ENCODE measurements around the gene KITLG.
"Not testable (repeated sequence)": the region's sequence is repeated elsewhere in the genome, so short reads cannot be mapped to it uniquely, and the experiment has no call there.

Gene KITLG

DNA sequence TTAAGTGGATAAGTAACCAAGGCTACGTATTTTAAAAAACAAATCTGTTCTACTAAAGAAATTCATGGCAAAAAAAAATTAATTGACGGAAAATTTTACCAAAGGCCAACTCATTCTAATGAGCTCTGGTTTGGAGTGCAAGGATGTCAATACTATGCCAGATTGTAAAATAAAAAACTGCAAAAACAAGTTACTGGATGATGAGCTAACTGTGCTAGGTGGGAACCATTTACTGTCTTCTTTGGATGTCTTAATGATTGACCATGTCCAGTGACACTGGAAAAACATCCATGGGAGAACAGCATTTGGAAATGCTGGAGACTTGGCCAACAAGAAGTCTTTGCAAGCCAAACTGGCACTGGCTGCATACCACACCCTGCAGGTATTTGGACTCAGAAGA lies 41.6 kb downstream of the KITLG start:
- DNase-seq = no peak

DNA sequence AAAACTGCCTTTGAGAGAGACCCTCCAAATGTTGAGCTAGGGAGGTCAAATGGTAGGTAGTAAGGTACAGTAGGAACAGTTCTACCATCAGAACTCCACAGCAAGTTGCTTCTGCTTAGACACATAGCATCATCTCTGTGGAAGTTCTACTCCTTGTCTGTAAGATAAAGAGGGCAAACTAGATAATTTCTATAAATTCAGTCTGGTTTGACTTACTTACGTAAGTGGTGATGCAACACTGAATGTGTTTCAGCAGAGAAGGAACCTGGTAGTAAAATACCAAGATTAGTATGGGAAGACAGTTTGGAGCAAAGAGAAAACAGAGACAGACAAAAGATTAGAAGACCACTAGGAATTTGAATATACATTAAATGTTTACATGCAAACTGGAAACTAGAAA lies 42.0 kb downstream of the KITLG start:
- DNase-seq = no peak

DNA sequence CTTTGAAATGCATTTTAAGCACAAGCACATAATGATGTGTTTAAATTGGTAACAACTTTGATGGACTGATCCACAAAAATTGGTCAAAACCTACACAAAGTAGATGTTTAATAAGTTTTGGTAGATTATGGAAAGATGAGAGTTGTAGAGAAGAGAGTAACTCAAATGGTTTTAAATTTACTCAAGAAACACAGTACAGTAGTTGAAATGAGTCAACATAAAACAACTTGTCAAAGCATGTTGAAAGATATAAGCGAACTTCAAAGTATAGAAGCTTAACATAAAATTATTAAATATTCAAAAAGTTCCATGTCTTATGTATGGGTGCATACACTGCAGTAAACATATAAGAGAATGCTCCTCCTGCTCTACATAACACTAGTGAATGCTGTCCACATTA lies 49.4 kb downstream of the KITLG start:
- DNase-seq = no peak

DNA sequence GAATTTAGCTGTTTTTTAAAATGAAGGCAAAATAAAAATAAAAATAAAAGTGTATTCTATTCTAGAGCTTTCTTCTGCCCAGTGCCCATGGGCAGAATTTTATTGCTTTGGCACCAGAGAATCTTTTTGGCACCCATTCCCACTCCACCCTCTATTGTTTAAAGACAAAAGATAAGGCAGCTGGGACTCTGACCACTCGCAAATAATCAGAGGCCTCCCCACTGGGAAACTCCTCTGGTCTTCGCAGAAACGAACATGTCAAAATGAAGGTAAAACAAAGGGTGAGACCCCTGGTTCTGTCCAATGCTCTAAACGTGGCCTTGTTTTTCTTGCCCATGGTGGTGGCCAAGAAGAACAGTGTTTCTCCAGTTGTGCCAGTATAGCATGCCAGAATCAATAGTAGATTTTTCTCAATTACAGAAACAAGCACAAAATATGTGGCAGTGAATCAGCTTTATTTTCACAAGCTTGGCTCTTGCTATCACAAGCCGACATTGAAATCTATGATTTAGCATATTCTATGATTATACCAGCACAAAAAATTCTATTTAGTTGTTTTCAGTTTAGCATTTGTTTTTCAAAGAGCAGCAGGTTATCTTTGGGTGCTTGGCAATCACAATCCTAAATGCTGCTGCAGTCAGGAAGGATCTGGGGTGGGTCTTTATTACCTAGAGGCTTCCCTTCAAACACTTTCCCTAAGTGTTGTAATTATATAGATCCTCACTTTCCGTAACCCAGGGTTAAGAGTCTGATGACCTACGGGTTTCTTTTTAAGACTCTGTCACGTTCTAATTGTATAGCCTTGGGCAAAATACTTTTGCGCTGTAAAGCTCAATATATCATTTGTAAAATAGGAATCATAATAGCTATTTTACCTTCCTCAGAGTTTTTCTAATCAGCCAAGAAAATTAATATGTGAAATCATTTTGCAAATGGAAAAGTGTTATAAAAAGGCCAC lies 50.5 kb downstream of the KITLG start:
- DNase-seq = no peak

DNA sequence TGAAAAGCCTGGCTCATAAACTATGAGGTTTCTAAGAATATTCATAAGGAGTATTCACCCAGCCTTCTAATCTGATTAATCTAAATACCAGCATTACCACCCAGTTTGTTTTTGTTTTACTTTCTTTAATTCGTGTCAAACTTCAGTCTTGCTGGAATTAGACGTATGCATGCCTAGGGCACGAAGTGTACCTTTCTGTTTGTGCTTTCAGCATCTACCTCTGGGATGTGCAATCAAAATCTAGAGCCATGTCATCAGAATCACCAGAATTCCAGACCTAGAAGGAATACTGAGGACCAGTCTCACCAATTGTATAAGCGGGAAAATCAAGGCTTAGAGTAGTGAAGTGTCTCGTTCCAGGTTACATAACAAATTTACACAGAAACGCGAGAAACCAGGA lies 57.3 kb downstream of the KITLG start:
- no peak for DNase-seq

DNA sequence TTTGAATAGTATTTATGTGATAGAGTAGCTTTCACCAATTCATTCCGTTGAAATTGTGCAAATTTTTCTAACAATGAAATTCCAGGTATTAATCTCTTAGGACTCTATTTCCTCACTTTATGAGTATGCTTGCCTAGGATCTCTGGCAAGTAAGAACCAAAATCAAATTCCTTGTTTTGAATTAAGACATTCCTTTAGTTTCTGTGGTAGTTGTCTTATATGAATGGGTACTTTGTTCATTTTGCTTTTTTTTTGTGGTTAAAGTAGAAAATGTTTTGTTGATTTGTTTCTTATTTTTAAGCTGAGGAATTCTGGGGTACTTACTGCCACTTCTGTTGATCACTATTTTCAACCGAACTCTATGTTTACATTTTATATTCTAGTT lies 59.8 kb downstream of the KITLG start:
- DNase-seq = no peak

DNA sequence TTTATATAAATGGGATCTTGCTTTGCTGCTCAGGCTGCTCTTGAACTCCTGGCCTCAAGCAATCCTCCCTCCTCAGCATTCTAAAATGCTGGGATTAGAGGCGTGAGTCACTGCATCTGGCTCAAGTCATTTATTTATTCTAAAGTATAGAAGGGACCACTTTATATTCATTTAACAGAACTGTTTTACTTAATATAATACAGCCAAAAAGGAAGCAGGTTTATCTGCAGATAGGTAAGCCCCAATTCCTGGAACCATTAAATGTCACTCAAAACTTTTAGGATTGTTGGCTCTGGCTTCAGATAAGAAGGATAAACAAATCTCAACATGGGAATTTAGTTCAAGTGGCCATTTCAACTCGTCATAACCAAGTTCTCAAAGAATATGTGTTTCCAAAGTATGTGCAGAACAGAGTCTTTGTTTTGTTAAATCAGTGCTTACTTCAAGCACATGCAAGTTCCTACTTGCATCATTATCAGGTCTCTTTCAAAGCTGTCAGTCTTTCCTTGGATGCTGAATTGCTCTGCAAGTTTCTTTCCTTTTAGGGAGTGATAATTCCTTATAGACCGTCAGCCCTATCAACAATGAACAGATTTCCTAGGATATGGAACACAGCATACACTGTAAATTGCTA lies 60.4 kb downstream of the KITLG start:
- DNase-seq = no peak

DNA sequence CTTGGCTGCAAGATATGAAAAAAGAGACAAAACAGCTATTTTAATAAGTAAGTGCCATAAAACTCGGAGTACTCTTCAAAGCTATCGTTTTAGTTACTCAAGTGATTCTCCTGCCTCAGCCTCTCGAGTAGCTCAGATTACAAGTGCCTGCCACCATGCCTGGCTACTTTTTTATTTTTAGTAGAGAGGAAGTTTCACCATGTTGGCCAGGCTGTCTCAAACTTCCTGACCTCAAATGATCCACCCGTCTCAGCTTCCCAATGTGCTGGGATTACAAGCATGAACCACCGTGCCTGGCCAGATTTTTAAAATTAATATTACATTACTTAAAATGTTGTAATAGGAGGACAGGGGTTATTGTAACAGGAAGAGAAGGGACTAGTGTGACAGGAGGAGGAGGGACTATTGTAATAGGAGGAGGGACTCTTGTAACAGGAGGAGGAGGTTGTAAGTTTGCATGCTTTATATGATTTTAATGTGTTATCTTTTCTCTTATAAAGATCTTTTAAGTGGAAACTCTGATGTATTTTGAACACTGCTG lies 61.3 kb downstream of the KITLG start:
- no peak for DNase-seq

DNA sequence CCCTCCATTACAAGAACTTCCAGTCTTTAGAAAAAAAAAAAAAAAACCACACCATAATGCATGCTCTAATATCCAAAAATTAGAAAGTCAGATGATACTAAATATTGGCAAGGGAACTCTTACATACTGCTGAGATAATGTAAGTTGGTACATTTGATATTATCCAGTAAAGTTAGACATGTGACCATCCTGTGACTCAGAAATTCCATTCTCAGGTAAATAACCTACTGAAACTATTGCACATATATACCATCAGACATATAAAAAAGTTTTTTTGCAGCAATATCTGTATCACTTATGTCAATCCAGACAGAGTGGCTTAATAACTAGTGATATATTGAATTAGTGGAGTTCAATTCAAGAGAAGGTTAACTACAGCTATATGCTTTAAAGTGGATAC lies 63.5 kb downstream of the KITLG start:
- no peak for DNase-seq

DNA sequence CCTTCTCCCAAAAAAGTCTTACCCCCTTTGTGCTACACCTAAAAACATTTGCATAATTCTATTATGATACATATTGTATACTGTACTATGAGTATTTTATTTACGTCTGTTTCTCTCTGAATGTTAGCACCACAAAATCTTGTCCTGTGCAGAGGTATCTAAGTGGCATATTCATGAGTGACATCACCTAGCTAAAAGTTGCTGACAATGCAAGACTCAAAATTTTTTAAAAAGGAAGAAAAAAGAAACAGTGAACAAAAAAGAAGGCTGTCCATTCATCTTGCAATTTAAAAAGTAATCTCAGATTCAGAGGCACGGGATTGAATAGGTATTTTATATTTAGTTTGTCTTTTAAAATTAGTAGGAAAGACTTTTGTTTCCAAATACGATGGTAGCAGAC lies 69.4 kb downstream of the KITLG start:
- no peak for DNase-seq

DNA sequence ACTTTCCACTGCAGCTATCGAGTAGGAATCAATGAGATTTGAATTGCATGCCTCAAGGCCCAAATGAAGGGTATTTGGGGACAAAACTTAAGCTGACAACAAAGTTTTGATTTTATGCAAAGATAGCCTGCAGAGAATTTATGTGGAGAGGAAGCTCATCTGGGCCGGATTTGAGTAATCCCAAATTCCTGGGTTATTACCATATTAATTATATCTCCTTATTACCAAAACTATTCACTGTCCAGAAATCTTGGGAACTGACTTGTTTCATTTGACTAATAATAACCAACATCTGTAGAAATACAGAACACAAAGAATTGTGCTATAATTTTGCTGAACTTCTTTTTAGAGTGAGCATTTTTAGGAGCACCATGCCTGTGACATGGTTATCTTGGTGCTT lies 70.4 kb downstream of the KITLG start:
- DNase-seq = no peak

DNA sequence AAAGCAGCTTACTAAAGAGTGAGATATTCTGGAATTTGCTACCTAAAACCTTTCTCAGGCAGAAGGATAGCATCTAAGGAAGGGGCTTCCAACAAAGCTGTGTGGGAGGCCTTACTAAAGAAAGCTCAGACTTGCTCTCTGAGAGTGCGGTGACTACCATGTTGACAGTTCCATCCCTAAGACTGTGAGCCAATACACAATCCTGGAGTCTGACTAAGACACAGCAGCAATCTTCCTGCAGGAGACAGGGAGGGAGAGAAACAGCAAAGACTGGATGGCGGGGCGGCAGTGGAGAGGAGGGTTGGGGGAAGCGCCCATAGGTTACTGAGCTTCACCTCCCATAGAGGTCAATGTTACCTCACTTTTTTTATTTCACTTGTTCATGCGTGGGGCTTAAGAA lies 70.9 kb downstream of the KITLG start:
- no peak for DNase-seq

DNA sequence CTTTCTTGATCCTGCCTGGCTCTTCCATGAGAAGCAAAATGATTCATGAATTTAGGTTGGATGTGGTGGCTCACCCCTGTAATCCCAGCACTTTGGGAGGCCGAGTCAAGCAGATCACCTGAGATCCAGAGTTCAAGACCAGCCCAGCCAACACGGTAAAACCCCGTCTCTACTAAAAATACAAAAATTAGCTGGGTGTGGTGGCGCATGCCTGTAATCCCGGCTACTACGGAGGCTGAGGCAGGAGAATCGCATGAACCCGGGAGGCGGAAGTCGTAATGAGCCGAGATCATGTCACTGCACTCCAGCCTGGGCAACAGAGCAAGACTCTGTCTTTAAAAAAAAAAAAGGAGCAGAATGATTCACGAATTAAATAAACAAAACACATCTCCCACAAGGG lies 72.4 kb downstream of the KITLG start:
- not testable (repeated sequence) for DNase-seq

DNA sequence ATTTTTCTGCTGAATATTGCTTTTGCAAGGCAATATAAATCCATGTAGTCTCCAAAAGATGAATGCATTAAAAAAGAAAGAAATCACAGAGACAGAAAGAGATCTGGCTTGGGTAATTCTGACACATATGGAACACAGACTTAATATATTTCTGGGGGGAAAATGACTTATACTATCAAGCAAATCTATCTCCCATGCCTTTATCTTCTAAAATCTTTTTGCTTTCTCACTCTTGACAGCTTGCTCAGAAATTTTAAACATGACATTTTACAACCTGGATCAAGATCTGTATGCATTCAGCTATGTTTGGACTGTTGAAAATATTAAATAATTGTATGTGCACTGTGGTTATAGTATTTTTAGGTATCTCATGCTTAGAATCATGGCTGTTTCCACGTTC lies 73.0 kb downstream of the KITLG start:
- no peak for DNase-seq

DNA sequence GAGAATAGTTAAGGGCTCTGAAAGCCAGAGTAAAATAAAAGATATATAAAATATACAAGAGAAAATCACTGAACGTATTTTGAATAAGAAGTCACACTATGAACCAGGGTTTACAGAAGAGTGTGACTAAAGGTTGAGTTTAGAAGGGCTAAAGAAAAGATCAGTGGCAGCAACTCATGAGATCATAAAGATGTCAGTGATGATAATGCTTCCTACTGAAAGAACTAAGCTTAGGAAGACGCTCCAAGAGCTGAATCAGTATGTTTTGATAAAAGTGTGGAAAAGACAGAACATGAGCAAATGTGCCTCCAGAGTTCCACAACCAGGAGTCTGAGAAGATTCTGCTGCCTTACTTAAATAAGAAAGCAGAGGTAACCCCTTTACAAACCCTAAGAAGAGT lies 74.6 kb downstream of the KITLG start:
- no peak for DNase-seq

DNA sequence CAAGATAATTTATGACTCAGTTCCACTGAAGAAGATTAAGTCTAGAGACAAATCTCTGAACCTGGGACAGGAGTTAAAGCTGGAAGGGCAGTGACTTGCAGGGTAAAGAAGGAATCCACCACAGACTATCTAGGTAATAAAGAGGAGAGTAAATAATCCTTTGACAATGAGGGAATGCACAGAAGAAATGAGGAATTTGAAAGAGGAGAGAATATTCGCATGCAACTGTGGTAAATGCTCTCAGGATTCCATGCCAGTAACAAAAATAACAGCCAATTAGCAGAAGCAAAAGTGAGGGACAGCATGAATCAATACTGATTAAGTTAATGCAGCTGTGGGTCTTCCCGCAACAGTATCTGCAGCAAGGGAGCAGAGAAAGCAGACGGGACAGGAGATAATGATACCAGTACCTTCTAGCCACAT lies 77.0 kb downstream of the KITLG start:
- no peak for DNase-seq

DNA sequence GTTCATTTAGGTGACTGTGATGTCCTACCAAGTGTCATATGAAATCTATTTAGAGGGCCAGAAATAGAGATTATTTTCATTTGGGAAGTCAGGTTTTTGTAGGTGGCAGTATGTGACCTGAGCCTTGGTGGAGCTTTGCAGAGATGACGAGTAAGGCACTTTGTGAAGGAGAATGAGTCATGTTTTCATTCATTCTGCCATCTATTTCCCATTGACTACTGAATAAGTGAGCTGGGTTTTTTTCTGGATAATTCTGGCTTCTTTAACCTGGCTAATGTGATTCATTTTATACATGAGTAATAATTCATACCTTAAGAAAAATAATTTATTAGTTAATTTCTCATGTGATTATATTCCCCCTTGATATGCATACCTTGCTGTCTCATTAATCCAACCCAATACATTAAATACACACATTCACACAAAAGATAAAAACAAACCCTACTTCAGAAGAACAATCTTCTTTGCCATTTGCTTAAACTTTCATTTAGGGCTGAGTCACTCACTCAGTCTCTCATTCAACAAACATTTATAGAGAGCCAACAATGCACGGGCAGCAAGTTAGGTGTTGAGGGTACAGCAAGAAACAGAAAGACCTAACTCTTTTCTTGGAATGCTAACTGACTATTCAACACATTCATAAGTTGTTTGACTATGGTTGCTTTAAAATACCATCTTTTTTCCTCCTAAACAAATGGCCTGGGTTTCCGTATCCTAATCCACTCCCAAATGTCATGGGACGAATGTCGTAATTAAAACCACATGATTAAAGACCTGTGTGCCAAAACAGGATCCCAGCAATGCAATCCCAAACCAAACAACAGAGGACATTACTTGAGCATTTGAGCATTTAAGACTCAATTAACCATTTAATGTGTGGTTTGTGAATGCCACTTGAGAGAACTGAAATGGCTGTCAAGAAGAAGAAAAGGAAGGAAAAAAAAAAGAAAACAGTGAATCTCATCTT lies 78.0 kb downstream of the KITLG start:
- DNase-seq = no peak

DNA sequence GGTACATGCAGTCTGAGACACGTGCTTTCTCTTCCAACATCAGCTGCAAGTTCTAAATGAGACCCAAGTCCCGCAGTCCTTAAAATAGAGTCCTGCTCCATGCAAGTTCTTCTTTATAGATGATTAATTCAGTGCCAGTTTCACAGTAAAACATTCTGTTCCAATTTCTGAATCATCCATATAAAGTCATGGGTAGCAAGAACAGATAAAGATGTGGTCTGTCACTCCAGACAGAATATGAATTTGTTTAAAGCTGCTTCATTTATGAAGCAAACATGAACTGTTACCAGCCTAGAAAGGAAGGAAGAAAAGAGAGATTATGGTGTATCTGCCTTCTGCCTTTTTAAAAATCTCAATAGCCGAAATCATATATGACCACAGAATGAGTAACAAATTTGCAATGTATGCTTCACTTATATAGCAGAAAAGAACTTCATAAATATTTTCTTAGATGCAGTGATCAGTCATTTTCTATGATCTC lies 83.3 kb downstream of the KITLG start:
- no peak for DNase-seq

DNA sequence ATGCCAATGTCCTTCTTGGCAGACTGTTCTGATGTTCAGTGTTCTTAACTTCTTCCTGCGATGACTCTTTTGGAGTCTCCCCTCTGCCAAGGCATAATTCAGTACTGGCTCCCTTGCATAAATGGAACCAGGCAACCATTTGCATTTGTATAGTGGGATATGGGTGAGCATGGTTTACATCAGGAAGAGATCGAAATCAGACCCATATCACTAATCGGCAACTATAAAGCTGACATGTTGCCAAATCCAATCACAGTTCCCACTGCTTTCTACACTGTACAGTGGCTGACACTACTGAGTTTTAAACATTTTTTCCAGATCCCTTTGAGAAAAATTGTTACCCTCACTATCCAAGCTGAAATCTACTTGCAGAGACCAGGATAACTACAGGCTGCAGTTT lies 83.8 kb downstream of the KITLG start:
- no peak for DNase-seq

DNA sequence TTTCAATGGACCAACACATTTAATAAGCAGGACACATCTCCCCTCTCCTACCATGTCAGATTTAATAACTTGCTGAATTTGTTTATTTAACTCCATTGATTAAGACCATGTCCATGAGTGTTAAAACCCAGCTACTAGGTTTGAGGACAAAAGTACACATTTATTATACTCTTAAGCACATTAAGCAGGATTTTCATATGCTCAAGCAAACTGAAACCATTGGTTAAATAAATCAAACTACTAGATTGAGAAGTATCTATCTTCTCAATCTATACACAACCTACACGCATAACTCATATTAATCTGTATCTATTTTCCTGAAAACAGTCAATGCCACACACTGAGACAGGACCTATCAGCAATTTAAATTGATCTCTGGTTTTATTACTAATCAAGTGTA lies 85.2 kb downstream of the KITLG start:
- DNase-seq = no peak

DNA sequence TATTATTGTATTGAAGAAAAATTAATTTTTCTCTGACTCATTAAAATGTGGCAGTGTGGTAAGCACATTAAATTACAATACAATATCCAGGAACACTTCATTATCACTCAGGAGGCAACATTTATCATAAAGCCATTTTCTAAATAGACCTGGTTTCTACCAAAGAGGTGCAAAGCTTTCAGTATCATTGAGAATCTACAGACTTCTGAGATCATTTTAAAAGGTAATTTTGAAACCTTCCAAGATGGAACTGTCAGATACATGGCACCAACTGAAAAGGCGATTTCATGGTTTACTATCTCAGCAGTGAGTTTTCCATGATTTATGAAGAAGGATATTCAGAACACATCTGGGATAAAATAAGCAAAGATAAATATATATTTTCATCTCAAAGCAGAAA lies 85.8 kb downstream of the KITLG start:
- no peak for DNase-seq

DNA sequence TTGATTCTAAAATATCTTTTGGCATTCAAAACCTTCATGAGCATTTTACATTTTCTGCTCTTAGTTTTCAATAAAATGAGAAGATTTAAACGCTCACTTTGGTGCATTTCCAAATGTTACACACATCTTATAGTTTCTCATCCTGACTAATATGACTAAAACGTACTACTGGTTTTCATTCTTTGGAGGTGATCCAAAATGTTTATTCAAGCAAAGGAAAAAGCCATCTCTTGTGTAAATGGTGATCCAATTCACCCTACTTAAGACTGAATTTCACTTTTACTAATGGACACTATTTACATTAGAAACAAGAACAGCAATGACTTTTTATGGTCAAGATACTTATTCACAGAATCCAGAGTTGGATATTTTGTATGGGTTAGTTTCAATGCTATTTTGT lies 86.6 kb downstream of the KITLG start:
- no peak for DNase-seq

DNA sequence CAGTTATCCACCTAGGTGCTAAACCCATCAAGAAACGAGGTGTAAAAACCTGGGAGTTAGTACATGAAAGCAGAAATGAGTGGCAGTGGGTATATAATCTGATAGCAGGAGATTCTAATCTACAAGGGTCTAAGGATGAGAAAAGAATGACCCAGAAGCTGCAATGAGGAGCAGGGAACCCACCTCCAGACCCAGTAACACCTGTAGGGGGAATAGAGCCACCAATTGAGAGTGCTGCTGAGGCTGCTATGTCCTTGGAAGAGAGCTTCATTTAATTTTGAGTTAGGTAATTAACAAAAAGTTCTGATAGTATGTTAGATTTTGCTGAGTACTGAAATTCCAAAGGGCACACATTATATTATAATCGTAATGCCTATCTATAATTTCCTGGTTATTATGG lies 89.8 kb downstream of the KITLG start:
- no peak for DNase-seq
